8988T (cell line): ENCODE results near the gene PCNX1.
"Not testable (repeated sequence)": the region's sequence is repeated elsewhere in the genome, so short reads cannot be mapped to it uniquely, and the experiment has no call there.

Experiments
- DNase-seq: peaks from one replicate; pipeline ENCODE4 v3.0.0; 2011

Gene PCNX1

DNA sequence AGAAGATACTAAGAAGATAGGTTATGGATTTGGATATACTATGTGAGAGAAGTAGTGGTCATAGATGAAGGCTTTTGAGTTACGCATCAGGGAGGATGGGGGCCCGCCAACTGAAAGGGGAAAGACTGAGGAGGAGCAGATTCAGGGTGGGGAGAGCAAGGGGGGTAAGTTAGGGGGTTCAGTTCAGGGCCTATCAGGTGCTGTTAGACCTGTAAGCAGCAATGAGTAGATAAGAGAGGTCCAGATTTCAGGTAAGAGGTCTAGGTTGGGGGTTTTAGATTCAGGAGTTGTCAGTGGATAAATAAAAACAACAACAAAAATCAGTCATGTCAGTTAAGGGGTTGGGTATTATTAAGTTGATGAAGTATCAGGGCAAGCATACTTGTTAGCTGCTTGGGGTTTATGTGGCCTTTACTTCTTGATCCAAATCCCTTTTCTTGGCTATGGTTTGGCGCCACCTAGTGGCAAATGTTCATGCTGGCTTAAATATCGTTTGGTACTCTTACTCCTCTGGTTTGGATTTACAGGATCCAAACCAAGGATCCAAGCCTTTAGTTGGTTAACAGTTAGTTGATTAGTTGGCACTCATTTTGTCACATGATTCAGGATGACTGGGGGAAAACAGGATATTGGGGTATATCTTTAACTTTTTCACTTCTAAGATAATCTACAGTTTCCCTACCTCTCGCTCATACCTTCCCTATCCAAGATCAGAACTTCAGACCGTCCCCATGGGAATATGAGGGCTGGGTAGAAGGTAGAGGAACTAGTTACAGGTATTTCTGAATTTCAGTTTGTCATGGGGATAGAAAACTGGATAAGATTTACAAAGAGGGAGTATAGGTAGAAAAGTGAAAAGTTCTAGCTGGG lies 65.1 kb downstream of the PCNX1 start:
- DNase-seq: peak; percentile 15

DNA sequence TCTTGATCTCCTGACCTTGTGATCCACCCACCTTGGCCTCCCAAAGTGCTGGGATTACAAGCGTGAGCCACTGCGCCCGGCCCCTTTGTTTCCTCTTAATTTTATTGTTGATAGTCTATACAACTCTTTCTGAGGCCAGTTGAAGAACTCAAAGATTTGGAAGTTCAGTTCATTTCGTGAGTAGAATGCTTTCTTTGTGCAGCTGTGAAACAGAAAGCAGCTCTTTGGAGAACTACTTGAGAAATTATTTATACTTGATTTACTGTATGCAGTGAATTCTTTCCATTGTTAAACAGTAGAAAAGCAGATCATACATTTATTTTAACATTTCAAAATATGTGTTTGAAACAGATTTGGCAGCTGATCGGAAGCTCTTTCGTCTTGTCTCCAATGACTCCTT lies 69.3 kb downstream of the PCNX1 start:
- DNase-seq: no peak

DNA sequence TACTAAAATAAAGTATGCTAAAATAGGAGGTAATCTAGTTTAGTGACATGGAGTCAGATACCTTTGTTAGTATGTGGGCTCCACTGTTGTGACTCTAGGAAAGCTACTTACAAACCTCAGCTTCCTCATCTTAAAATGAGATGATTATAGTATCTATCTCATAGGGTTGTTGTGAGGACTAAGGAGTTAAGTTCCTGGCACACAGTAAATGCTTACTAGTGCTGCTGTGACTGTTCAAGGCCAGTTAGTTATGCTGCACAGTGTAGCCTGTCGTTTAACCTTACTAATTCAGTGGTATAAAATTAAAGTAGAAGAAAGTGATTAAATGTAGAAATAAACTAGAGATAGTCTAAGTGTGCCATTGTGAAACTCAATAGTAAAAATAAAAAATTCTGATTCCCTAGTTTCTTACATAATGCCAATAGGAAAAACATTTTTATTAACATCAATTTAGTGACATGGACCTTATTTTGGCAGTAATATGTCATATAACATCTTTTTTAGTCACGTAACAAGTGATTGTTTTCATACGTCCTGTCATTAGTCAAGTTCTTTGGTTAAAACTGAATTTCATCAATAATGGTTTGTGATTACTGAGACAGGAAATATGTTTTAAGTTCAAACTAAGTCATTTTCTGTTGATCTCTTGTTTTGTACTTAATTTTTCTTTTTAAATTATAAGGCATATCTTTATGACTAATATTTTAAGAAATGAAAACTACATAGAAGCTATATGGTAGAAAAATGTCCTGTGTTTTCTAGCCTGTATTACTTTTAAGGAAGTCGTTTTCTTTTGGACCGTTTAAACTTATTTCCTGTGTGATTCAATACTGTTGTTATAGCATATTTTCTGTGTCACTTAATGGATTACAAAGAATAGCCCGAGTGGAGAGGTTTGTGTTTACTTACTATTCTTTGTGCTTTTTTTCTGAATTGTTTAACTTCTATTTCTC lies 74.0 kb downstream of the PCNX1 start:
- no peak for DNase-seq

DNA sequence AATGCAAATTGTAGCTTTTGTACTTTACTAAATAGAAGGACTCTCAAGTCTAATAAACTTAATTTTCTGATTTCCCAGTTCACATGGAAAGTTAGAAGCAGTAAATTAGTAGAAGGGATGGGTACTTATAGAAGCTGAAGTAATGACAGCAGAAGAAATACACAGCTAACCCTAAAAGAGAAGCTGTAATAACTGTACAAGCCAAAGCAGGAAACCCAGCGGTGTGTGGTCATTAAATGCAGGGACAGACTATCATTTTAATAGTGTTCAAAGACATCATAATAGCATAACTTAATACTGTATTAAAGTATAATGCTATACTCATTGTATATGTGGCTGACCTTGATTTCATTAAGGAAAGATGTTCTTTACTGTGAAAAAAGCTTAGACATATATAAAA lies 74.9 kb downstream of the PCNX1 start:
- DNase-seq: no peak

DNA sequence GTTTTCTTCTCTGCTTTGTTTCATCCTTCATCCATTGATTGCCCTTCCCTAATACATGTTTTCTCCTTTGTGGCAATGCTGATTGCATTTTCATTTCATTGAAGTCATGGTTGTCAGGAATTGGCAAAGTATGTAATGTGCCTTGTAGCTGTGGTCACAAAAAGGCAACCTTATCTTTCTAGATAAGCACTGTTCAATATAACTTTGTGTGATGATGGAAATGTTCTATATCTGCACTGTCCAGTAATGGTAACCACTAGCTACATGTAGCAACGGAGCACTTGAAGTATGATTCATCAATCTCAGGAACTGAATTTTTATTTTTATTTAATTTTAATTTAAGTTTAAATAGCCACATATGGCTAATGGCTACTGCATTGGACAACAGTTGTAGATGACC lies 79.8 kb downstream of the PCNX1 start:
- DNase-seq: no peak

DNA sequence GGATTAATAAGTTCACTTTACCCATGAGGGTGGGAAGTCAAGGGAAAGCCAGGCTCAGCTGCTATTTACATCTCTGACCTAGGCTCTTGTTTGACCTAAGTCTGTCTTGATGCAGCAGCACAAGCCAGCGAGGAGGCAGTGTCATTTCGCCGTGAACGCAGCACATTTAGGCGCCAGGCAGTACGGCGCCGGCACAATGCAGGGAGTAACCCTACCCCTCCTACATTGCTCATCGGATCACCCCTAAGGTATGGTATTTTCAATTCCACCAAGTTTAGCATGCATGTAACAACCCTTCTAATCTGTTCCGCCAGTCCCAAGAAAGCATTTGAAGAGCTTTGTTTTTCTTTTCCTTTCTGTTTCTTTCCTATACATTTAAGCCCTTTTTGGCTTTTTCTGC lies 81.2 kb downstream of the PCNX1 start:
- no peak for DNase-seq

DNA sequence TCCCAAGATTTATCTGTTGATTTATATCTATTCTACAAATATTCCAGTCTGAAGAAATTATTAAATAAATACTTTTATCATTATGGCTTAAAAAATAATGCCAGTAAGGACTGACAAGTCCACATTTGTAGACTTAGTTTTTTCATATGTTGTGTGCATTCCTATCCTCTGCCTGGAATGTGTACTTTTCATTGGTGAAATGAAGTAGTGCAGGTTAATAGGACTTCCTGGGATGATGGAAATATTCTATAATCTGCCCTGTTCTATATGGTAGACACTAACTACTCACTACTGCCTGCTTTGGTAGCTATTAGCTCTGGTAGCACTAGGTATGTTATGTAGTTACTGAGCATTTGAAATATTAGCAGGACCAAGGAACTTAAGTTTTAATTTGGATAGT lies 86.7 kb downstream of the PCNX1 start:
- no peak for DNase-seq

DNA sequence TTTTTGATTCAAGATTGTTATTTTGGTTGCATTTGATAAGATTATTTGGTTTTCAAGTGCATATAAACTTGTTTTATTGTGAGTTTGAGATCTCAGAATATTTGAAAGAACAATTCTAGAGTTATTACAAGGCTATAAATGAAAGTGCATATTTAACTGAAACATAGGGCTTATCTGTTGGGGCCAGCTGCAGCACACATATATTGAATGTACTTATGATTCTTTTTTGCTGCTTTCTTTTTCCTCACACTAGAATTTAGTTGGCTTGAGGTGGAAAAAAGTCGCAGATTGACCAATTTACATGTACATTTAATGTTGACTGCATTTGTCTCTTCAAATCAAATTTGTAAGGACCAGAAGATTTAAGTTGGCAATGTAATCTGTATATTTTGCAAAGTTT lies 88.0 kb downstream of the PCNX1 start:
- DNase-seq: no peak

DNA sequence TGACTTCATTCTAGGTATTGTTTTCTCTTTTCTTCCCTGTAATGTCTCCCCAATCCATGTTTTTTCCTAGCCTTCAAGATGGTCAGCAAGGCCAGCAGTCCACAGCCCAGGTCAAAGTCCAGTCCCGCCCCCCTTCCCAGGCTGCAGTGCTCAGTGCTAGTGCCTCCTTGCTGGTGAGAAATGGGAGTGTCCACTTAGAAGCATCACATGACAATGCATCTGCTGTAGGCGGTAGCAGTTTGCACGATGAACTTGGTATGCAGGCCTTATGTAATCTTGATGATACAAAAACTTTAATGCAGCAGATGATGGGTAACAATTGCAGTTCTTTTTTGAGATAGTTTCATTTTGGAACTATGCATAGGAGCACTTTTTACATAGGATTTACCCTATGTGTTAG lies 88.4 kb downstream of the PCNX1 start:
- no peak for DNase-seq

DNA sequence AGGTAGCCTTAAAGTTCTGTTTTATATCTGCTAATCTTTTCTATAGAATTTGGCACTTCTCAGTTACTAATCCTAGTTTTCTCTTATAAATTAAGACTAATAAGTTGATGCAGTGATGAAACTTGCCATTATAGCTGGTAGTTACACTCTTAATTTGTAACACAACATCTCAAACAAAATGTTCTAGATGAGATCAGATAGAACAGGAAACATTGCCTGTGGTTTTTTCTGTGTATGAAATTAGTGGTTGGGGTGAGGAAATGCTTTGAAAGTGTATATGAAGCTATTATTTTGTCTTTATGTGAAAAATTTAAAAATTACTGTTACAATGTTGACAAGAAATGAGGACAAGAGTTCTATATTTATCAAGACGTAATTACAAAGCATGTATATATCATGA lies 91.9 kb downstream of the PCNX1 start:
- DNase-seq: no peak

DNA sequence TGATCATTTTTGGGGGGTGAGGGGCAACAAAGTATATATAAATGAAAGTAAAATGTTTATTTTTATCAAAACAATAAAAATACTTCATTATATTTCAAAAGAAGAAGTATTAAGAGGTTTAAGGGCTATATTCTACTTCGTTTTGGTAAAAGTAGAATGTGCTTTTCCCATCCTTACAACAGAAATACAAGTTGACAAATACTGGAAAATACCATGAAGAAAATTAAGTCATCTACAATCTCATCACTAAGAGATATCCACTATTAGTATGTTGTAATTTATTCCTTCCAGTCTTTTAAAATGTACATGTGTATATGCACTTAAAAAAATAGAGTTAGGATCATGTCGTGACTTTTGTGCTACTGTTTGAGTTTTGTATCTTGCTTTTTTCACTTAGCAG lies 92.8 kb downstream of the PCNX1 start:
- DNase-seq: no peak

DNA sequence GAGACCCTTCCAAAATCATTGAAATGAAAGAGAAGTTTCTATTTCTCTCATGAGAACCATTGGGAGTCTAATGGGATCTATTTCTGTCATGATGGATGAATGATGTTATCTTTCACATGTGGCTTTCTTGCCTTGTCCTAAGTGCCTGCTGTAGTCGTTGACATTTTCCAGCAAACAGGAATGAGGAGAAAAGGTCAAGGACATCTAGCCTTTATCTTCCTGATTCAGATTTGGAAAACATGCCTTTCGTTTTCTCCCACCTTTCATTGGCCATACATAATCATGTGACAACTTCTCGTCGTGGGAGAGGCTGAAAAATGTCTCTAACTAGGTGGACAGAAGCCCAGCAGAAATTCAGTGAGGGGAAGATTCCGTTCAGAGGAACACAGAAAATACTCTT lies 94.5 kb downstream of the PCNX1 start:
- DNase-seq: no peak

DNA sequence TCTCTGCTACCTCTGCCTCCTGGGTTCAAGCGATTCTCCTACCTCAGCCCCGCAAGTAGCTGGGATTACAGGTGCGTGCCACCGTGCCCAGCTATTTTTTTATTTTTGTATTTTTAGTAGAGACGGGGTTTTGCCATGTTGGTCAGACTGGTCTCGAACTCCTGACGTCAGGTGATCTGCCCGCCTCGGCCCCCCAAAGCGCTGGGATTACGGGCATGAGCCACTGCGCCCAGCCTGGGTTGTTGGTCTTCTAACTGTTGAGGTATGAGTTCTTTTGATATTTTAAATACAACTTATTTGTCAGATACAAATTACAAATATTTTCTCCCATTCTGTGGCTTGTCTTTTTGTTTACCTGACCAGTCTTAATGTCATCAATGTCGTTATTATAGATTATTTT lies 95.9 kb downstream of the PCNX1 start:
- no peak for DNase-seq

DNA sequence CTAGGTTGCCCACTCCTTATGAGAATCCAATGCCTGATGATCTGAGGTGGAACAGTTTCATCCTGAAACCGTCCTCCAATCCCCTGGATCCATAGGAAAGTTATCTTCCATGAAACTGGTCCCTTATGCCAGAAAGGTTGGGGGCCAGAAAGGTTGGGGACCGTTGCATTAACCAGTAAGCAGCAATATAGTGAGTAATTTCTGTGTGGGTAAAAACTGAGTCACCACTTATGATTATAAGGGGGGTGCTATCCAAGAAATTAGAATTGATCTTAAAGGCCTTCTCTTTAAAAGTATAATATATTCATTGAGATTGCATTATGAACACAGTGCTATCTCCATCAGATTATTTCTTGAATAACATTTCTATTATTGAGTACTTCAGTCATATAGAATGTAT lies 97.2 kb downstream of the PCNX1 start:
- DNase-seq: no peak

DNA sequence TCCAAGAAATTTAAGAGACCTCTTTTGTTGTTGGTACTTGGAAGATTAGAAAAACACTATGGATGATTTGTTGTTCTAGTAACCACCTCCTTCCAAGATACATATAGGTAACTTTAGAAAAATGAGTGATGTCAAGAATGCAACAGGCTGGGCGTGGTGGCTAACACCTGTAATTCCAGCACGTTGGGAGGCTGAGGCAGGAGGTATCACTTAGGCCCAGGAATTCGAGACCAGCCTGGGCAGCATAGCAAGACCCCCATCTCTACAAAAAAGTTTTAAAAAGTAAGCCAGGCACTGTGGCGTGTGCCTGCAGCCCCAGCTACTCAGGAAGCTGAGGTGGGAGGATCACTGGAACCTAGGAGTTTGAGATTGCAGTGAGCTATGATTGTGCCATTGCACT lies 97.8 kb downstream of the PCNX1 start:
- no peak for DNase-seq

DNA sequence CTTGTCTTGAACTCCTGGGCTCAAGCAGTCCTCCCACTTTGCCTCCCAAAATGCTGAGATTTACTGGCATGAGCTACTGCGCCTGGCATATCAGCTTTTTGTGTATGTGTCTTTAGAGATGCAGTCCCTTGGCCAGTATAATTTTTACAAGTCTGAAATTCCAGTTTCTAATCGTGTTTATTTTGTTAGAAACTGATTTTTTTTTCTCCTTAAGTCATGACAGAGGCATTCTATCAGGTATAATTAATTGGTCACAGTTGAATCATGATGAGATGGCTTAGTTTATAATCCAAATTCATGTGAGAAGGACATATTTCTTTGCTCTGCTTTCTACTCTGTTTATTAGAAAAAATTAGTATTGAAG lies 98.9 kb downstream of the PCNX1 start:
- no peak for DNase-seq

DNA sequence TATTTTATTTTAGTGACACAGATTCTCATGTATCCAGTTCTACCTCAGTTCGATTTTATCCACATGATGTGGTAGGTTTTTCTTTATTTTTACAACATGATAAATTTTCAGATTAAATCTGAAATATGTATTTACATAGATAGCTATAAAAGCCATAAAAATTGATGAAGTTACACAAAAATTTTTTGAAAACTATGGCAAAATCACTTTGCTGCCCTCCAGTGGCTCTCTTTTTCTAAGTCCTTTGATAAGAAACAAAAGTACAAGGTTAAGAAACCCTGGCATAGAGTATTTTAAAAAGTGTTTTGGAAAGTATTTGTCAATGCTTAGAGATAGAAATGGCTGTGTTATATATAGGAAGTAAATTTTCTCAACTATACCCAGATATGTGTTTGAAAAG lies 104.2 kb downstream of the PCNX1 start:
- no peak for DNase-seq

DNA sequence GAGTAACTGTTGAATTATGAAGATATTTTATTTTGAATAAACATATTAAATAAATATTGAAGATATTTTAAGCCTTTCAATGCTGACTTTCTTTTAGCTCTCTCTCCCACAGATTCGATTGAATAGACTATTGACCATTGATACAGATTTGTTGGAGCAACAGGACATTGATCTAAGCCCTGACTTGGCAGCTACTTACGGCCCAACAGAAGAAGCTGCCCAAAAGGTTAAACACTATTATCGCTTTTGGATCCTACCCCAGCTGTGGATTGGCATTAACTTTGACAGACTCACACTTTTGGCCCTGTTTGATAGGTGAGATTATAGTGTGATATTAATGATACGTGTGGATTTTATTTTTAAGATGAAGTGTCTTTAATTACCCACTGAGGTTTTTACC lies 105.6 kb downstream of the PCNX1 start:
- no peak for DNase-seq

DNA sequence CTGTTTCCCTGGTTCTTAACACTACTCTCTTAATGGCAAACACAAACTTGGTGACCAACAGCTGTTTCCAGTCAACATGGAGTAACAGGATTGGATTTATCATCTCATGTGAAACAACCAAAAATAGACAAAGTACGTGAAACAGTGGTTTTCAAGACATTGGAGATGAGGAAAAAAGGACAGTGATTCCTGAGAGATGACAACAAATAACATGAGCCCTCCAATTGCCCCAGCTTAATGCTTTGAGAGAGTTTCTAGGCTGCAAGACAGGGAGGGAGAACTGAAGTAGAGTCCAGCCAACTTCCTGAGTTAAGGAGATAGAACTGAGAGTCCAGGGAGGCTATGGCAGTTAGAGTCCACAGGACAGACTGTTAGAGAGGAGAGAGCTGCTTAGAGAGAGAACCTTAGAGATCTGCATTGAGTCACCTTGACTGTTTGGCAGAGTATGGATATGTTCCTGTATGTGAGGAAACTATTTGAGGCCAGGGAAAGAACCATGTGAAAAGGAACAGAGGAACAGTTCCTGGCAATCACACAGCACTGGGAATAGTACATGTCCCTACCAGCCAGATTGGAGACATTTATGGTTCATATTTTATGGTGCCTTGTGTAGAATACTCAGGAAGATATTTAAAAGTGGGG lies 106.4 kb downstream of the PCNX1 start:
- no peak for DNase-seq

DNA sequence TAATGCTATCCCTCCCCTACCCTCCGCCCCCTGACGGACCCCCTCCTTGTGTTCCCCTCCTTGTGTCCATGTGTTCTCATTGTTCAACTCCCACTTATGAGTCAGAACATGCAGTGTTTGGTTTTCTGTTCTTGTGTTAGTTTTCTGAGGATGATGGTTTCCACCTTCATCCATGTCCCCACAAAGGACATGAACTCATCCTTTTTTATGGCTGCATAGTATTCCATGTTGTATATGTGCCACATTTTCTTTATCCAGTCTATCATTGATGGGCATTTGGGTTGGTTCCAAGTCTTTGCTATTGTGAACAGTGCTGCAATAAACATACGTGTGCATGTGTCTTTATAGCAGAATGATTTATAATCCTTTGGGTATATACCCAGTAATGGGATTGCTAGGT lies 112.7 kb downstream of the PCNX1 start:
- not testable (repeated sequence) for DNase-seq

DNA sequence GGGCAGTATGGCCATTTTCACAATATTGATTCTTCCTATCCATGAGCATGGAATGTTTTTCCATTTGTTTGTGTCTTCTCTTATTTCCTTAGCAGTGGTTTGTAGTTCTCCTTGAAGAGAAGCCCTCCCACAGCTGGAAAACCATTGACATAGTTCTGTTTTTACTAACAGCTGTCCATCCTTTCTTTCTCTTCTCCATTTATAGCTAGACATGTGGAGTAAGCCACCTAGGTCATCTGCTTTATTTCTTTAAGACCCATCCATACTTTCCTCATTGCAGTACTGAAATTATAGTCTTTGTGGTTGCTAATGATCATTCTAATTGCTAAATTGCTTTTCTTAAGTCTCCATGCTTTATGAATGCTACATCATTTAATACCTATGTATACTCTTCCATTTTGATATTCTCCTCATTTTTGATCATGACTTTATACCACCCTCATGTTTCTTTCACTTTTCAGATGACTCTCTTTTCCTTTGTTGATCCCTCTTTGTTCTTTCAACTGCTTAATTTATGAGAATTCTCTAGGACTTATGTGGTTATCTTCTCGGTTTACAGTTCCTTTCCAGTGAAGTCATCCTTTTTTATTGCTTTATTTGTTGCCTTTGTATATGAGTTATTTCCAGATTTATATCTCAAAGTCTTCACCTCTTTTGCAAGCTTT lies 114.2 kb downstream of the PCNX1 start:
- DNase-seq: no peak

DNA sequence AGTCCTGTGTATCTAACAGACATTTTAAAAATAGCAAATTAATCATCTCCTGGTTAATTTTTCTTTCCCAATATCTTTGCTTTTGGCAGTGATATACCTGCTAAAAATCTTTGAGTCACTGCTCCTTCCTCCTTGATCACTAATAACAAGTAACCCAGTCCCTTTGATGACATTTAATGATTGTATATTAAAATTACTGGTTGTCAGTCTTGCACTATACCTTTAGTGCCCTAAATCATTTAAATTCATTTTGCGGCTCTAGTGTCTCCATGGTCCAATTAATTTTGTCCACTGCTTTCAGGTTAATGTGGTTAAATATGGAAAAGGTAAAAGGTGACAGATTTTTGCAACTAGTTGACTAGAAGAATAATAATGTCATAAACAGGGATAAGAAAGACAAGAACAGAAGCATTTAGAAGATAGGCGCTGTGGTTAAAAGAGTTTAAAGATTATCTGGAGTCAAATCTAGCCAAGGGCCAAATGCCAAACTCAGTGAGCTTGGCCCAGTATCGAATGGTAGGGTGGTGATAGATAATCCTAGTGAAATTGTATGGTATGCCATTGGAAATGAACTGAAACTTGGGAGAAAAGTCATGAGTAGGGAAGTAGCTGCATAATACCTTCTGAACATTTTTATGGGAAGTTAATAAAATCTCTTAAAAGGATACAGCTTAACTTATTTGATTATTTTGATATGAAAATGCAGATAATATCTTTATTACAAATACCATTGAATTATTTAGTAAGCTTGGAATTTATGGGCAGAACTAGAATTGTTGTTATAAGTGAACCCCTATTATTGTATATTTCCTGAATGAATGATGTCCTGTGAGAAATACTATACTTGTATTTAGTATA lies 115.0 kb downstream of the PCNX1 start:
- DNase-seq: no peak
